AG04450 (cell line): Measurements from ENCODE around the gene CHST11. TPM values are rescaled to one million over a fixed set of nuclear protein-coding genes. Genes with fewer than 3 reads are reported as not detected.

Experiments used
- CTCF ChIA-PET: fragments of 300-600, 350-600 bp; formaldehyde crosslinking; extraction: SDS; loops from one replicate; lab custom pipeline; 2022; ENCODE audit warnings: antibody characterized with exemption, inconsistent platforms; lab: Charles Lee
- POLR2A ChIA-PET: fragments of 350-600 bp; formaldehyde crosslinking; extraction: SDS; loops from one replicate; lab custom pipeline; 2021; ENCODE audit warnings: antibody characterized with exemption, inconsistent platforms; lab: Yijun Ruan, JAX
- DNase-seq: peaks from one replicate; pipeline ENCODE4 v3.0.0-alpha.2; 2011; ENCODE audit warnings: low read depth, low spot score
- H3K27ac ChIP-seq: one replicate; pipeline ENCODE4 v1.5.1; 2012; ENCODE audit warnings: low read depth, low read length, control low read depth
- H3K27me3 ChIP-seq: one replicate; pipeline ENCODE4 v1.6.0; 2012; ENCODE audit warnings: low read length; ENCODE audit not compliant: control insufficient read depth, insufficient read depth
- H3K4me3 ChIP-seq: 2 replicates; pipeline ENCODE4 v1.5.1; 2011; ENCODE audit warnings: mild to moderate bottlenecking, low read depth, low read length, control low read depth
- H3K9me3 ChIP-seq: 2 replicates; pipeline ENCODE4 v1.5.1; 2012; ENCODE audit warnings: low read length; ENCODE audit not compliant: control insufficient read depth, insufficient read depth
- CTCF ChIP-seq: IDR thresholded peaks from 2 replicates; pipeline ENCODE4 v1.5.1; 2011; ENCODE audit warnings: low read depth, low read length, control low read depth, inconsistent platforms
- polyA plus RNA-seq: library from polyadenylated mRNA; depleted of rRNA; stranded (reverse); fragments of >200 nt; gene quantifications from 2 replicates; pipeline ENCODE4 v1.2.3, GENCODE V29; 2011

CHST11 gene
- polyA plus RNA-seq, 1 experiment: 2.7 TPM

- ChIA-PET POLR2A (no interaction called here), CTCF (interaction anchor here (1.1 to 3.0 kb wide), 2 partner anchors 139 to 215 kb away, joined by 3 to 7 read pairs; partner anchors contain the start of gene CHST11)
- no peak for TF ChIP-seq CTCF
- no peak overlapping the region for H3K27ac ChIP-seq
- no peaks in the 10 kb centered on the region for H3K27me3 ChIP-seq
- peak; percentile 62 for DNase-seq
- H3K9me3 ChIP-seq: no peaks in the 10 kb centered on the region; the same call in 1 of the 2 replicates
- peak overlapping the region; percentile 18; the same call in 1 of the 2 replicates for H3K4me3 ChIP-seq
These were observed 139.5 kb downstream of the CHST11 start for GRCh38 chr12:104596134-104596799.

GRCh38 chr12:104596898-104597843 lies 140.4 kb downstream of the CHST11 start:
- DNase-seq: no peak
- POLR2A ChIA-PET: no interaction called here
- no peak overlapping the region for H3K4me3 ChIP-seq
- H3K27ac ChIP-seq: no peak overlapping the region
- TF ChIP-seq CTCF: no peak
- CTCF ChIA-PET: interaction anchor here (1.1 to 3.0 kb wide), 2 partner anchors 140 to 215 kb away, joined by 3 to 7 read pairs; partner anchors contain the start of gene CHST11
- H3K27me3 ChIP-seq: no peaks in the 10 kb centered on the region
- no peaks in the 10 kb centered on the region for H3K9me3 ChIP-seq

- Histone ChIP-seq H3K4me3 (no peak overlapping the region), H3K9me3 (no peaks in the 10 kb centered on the region), H3K27ac (no peak overlapping the region), H3K27me3 (no peaks in the 10 kb centered on the region)
- TF ChIP-seq CTCF: no peak
- DNase-seq: no peak
- ChIA-PET POLR2A (no interaction called here), CTCF (no interaction called here)
These were observed 141.9 kb downstream of the CHST11 start for GRCh38 chr12:104598342-104599271.

- POLR2A ChIA-PET: no interaction called here
- CTCF ChIA-PET: no interaction called here
- no peak overlapping the region for H3K4me3 ChIP-seq
- DNase-seq: no peak
- TF ChIP-seq CTCF: no peak
- no peaks in the 10 kb centered on the region for H3K9me3 ChIP-seq
- no peaks in the 10 kb centered on the region for H3K27me3 ChIP-seq
- H3K27ac ChIP-seq: no peak overlapping the region
These were observed 142.7 kb downstream of the CHST11 start for GRCh38 chr12:104599272-104600035.
